HepG2 (cell line): ENCODE data around the gene ABCB8. TPM values are rescaled to one million over a fixed set of nuclear protein-coding genes. Genes with fewer than 3 reads are reported as not detected.

ENCODE experiments used
- ATRX ChIP-seq: sonication (generic); formaldehyde crosslinking; IDR thresholded peaks from 2 replicates; pipeline ENCODE4 v1.4.0; 2020; ENCODE audit warnings: missing genetic modification reagents, borderline replicate concordance
- CBX2 ChIP-seq, 2 experiments: fragments of 200-600 bp in 1 of 2; sonication (generic); formaldehyde crosslinking in 1 of 2; IDR thresholded peaks; 2 replicates each; pipeline versions ENCODE4 v1.7.0 to v1.8.1; 2018 to 2022; ENCODE audit warnings: low read depth in 2 of 2, low read length in 1 of 2, mild to moderate bottlenecking in 1 of 2, missing genetic modification reagents in 1 of 2
- CHD4 ChIP-seq: fragments of 200-600 bp; sonication (generic); IDR thresholded peaks from 2 replicates; pipeline ENCODE4 v1.7.0; 2017; ENCODE audit warnings: mild to moderate bottlenecking, low read length, borderline replicate concordance
- JUNB ChIP-seq: sonication (generic); formaldehyde crosslinking; IDR thresholded peaks from 2 replicates; pipeline ENCODE4 v1.8.0; 2022; ENCODE audit warnings: missing genetic modification reagents, mild to moderate bottlenecking, borderline replicate concordance
- KDM1A ChIP-seq: IDR thresholded peaks from 2 replicates; pipeline ENCODE4 v1.6.1; 2016; ENCODE audit warnings: missing compliant biosample characterization
- KDM2A ChIP-seq: sonication (generic); formaldehyde crosslinking; IDR thresholded peaks from 2 replicates; pipeline ENCODE4 v1.4.0; 2020; ENCODE audit warnings: low read depth, missing genetic modification reagents, borderline replicate concordance
- LBX2 ChIP-seq: sonication (generic); formaldehyde crosslinking; IDR thresholded peaks from 2 replicates; pipeline ENCODE4 v1.5.0; 2020; ENCODE audit warnings: missing genetic modification reagents, mild to moderate bottlenecking, borderline replicate concordance
- LCORL ChIP-seq, 2 experiments: fragments of 450-650 bp in 1 of 2; sonication (generic) in 1 of 2; formaldehyde crosslinking in 1 of 2; IDR thresholded peaks; 2 replicates each; pipeline versions ENCODE4 v1.5.0 to v1.6.1; 2017 to 2020; ENCODE audit warnings: antibody characterized with exemption in 1 of 2, missing genetic modification reagents in 1 of 2
- MAF1 ChIP-seq: sonication (generic); formaldehyde crosslinking; IDR thresholded peaks from 2 replicates; pipeline ENCODE4 v1.5.0; 2020; ENCODE audit warnings: missing genetic modification reagents, borderline replicate concordance
- MEF2D ChIP-seq: sonication (generic); formaldehyde crosslinking; IDR thresholded peaks from 2 replicates; pipeline ENCODE4 v1.5.1; 2020; ENCODE audit warnings: mild to moderate bottlenecking, missing genetic modification reagents
- ONECUT2 ChIP-seq: sonication (generic); formaldehyde crosslinking; IDR thresholded peaks from 2 replicates; pipeline ENCODE4 v1.4.0; 2020; ENCODE audit warnings: missing genetic modification reagents
- PCBP1 ChIP-seq: fragments of 200-400 bp; formaldehyde crosslinking; IDR thresholded peaks from 2 replicates; pipeline ENCODE4 v1.6.1; 2017; ENCODE audit warnings: mild to moderate bottlenecking, low read depth, low read length, borderline replicate concordance
- PHF5A ChIP-seq: IDR thresholded peaks from one replicate; pipeline ENCODE4 v1.6.1; 2018; ENCODE audit warnings: low read depth, missing genetic modification reagents; ENCODE audit not compliant: unreplicated experiment
- PHF8 ChIP-seq: sonication (generic); formaldehyde crosslinking; IDR thresholded peaks from 2 replicates; pipeline ENCODE4 v1.5.0; 2020; ENCODE audit warnings: missing genetic modification reagents
- RCOR2 ChIP-seq: IDR thresholded peaks from 2 replicates; pipeline ENCODE4 v1.6.1; 2016; ENCODE audit warnings: missing biosample characterization, missing genetic modification reagents
- RFXANK ChIP-seq: IDR thresholded peaks from 2 replicates; pipeline ENCODE4 v1.6.1; 2016
- SETDB1 ChIP-seq: sonication (generic); formaldehyde crosslinking; IDR thresholded peaks from 2 replicates; pipeline ENCODE4 v1.5.1; 2020; ENCODE audit warnings: missing genetic modification reagents, mild to moderate bottlenecking, borderline replicate concordance
- SIN3B ChIP-seq: fragments of 150-350 bp; IDR thresholded peaks from 2 replicates; pipeline ENCODE4 v1.6.1; 2014; ENCODE audit warnings: low read length
- SMAD3 ChIP-seq: sonication (generic); formaldehyde crosslinking; IDR thresholded peaks from 2 replicates; pipeline ENCODE4 v1.4.0; 2020; ENCODE audit warnings: missing genetic modification reagents
- ZNF24 ChIP-seq: fragments of 450-650 bp; IDR thresholded peaks from 2 replicates; pipeline ENCODE4 v1.6.1; 2017; ENCODE audit warnings: antibody characterized with exemption, mild to moderate bottlenecking
- ZNF546 ChIP-seq: sonication (generic); formaldehyde crosslinking; conservative IDR thresholded peaks from 2 replicates; pipeline ENCODE4 v1.8.1; 2023; ENCODE audit warnings: mild to moderate bottlenecking, missing genetic modification reagents
- ZNF75D ChIP-seq: sonication (generic); formaldehyde crosslinking; IDR thresholded peaks from 2 replicates; pipeline ENCODE4 v1.8.1; 2023; ENCODE audit warnings: missing genetic modification reagents, mild to moderate bottlenecking, borderline replicate concordance
- polyA plus RNA-seq, 8 experiments: library from polyadenylated mRNA; depleted of rRNA in 3 of 8; stranded (reverse) in 7 of 8; unstranded in 1 of 8; fragments of >200 nt; fragmentation: Illumina TruSeq in 4 of 8; extraction: Trizol in 4 of 8; gene quantifications; 2 replicates each; pipeline versions ENCODE4 v1.2.1 to v1.2.3, GENCODE V29; 2011 to 2016; ENCODE audit warnings: low read depth in 4 of 8, missing spikeins in 1 of 8, mixed read lengths in 1 of 8; ENCODE audit not compliant: insufficient read depth in 1 of 8
- total RNA-seq, 5 experiments: library from RNA; depleted of rRNA; stranded (reverse); fragments of >200 nt; fragmentation: Illumina TruSeq; extraction: Trizol; gene quantifications; 2 replicates each; pipeline ENCODE4 v1.2.3, GENCODE V29; 2016; ENCODE audit warnings: low read depth in 1 of 5
- TF ChIP-seq, protein P1 (sequence below): sonication (generic); formaldehyde crosslinking; conservative IDR thresholded peaks from 2 replicates; pipeline ENCODE4 v1.5.0; 2020; ENCODE audit warnings: missing genetic modification reagents
- TF ChIP-seq, protein P2 (sequence below): sonication (generic); formaldehyde crosslinking; IDR thresholded peaks from 2 replicates; pipeline ENCODE4 v1.8.0; 2022; ENCODE audit warnings: missing genetic modification reagents, mild to moderate bottlenecking, borderline replicate concordance

ABCB8 gene
- total and polyA plus RNA-seq, 2 of the 13 experiments (the other 11 are each of a cell fraction or from before 2014, with no cell fraction given), result 6.6 to 16.7 TPM

DNA sequence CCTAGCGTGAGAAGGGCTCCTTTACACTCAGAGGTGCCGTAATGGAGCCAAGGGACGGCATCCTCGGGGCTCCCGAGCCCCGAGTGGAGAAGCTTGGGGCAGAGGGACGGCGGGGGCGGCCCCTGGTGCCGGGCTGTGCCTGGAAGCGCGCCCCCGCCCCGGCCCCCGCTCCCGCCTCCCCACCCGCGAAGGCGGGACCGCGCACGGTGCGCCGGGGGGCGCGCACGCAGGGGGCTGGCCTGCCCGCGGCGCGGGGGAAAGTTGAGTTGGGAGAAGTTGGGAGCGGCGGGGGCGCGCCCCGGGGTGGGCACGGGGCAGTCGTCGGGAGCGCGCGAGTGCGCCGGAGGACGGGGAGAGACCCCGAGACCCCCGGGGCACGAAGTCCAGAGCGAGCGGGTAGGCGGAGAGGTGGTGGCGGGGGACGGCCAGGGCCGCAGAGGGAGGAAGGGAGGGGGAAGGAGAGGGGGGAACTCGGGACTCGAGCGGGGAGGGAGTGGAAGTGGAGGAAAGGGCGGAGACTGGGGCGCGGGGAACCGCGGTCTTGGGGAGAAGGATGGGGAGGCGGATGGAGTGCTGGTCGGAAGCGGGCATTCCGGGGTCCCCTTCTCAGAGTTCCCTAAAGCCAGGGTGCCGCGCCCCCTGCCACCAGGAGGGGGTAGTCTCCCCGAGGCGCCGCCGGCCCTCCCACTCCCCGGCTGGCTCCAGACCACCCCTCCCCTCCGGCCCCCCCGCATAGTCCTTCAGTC lies 31.3 kb downstream of the ABCB8 start, which contains the start of gene SLC4A2 (continued):
- no peak for TF ChIP-seq ZNF24
- TF ChIP-seq CBX2 (IDR thresholded peaks at IDR 0.05; ENCODE audit: low read depth, low read length), result no peak
- no peak for TF ChIP-seq CBX2 (CRISPR knock-in tag; IDR thresholded peaks at IDR 0.05; ENCODE audit: low read depth)
- TF ChIP-seq ATRX (CRISPR knock-in tag), result no peak
- TF ChIP-seq LCORL (IDR thresholded peaks at IDR 0.05), result no peak
- TF ChIP-seq LCORL (CRISPR knock-in tag; IDR thresholded peaks at IDR 0.05), result no peak
- TF ChIP-seq KDM2A (CRISPR knock-in tag), result peak; percentile 43; the same call in 1 of the 2 replicates
- no peak for TF ChIP-seq RFXANK (CRISPR knock-in tag)
- TF ChIP-seq, protein P1, sequence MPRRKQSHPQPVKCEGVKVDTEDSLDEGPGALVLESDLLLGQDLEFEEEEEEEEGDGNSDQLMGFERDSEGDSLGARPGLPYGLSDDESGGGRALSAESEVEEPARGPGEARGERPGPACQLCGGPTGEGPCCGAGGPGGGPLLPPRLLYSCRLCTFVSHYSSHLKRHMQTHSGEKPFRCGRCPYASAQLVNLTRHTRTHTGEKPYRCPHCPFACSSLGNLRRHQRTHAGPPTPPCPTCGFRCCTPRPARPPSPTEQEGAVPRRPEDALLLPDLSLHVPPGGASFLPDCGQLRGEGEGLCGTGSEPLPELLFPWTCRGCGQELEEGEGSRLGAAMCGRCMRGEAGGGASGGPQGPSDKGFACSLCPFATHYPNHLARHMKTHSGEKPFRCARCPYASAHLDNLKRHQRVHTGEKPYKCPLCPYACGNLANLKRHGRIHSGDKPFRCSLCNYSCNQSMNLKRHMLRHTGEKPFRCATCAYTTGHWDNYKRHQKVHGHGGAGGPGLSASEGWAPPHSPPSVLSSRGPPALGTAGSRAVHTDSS (CRISPR knock-in tag), result no peak
- no peak for TF ChIP-seq RCOR2 (CRISPR knock-in tag)
- TF ChIP-seq, protein P2, sequence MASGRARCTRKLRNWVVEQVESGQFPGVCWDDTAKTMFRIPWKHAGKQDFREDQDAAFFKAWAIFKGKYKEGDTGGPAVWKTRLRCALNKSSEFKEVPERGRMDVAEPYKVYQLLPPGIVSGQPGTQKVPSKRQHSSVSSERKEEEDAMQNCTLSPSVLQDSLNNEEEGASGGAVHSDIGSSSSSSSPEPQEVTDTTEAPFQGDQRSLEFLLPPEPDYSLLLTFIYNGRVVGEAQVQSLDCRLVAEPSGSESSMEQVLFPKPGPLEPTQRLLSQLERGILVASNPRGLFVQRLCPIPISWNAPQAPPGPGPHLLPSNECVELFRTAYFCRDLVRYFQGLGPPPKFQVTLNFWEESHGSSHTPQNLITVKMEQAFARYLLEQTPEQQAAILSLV (CRISPR knock-in tag), result 0 out of 2 replicates have a peak, but pooled peaks have one; percentile 0
- TF ChIP-seq ZNF75D (CRISPR knock-in tag), result no peak
- no peak for TF ChIP-seq ONECUT2
- no peak for TF ChIP-seq LBX2
- TF ChIP-seq MEF2D, result no peak
- peak; percentile 88; the same call in 1 of the 2 replicates for TF ChIP-seq PCBP1
- peak; percentile 63 for TF ChIP-seq PHF8
- no peak for TF ChIP-seq KDM1A (CRISPR knock-in tag)
- no peak for TF ChIP-seq MAF1 (CRISPR knock-in tag)
- no peak for TF ChIP-seq SETDB1 (CRISPR knock-in tag)
- TF ChIP-seq SMAD3 (CRISPR knock-in tag), result no peak
- TF ChIP-seq SIN3B, result no peak
- TF ChIP-seq CHD4, result no peak
- TF ChIP-seq PHF5A, result no peak
- no peak for TF ChIP-seq ZNF546 (CRISPR knock-in tag)
- TF ChIP-seq JUNB (CRISPR knock-in tag), result no peak
